ENCODE measurements around the gene ADAM12.

DNA sequence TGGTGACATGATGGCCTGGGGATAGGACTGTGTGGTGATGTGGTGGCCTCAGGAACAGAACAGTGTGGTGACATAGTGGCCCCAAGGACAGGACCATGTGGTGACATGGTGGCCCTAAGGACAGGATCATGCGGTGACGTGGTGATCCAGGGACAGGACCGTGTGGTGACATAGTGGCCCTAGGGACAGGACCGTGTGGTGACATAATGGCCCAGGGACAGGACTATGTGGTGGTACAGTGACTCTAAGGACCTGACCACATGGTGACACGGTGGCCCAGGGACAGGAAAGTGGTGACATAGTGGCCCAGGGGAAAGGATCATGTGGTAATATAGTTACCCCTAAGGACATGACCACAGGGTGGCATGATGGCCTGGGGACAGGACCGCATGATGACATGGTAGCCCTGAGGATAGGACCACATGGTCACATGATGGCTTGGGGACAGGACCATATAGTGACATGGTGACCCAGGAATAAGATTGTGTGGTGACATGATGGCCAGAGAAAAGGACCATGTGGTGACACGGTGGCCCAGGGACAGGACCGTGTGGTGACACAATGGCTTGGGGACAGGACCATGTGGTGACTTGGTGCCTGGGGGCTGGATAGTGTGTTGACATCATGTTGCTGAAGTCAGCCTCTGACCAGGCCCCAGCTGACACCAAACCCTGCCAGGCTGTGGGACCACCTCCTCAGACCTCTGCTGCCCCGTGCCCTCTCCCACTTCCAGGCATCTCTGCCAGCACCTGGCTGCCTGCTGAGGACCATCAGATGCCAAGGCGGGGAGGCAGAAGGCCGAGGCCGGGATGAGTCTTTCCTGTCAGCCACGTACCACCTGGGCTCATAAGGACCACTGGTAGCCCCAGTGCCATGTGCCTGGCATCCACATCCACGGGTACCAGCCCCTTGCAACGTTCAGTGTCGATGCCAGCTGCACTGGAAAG lies 99.5 kb downstream of the ADAM12 start:
- TF ChIP-seq, protein P1, sequence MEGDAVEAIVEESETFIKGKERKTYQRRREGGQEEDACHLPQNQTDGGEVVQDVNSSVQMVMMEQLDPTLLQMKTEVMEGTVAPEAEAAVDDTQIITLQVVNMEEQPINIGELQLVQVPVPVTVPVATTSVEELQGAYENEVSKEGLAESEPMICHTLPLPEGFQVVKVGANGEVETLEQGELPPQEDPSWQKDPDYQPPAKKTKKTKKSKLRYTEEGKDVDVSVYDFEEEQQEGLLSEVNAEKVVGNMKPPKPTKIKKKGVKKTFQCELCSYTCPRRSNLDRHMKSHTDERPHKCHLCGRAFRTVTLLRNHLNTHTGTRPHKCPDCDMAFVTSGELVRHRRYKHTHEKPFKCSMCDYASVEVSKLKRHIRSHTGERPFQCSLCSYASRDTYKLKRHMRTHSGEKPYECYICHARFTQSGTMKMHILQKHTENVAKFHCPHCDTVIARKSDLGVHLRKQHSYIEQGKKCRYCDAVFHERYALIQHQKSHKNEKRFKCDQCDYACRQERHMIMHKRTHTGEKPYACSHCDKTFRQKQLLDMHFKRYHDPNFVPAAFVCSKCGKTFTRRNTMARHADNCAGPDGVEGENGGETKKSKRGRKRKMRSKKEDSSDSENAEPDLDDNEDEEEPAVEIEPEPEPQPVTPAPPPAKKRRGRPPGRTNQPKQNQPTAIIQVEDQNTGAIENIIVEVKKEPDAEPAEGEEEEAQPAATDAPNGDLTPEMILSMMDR (IDR thresholded peaks at IDR 0.05; ENCODE audit: borderline replicate concordance, extremely low read depth, low read length, poor library complexity, severe bottlenecking), result no peak
- TF ChIP-seq EZH2 (IDR thresholded peaks at IDR 0.05; ENCODE audit: borderline replicate concordance, low read depth, low read length, severe bottlenecking), result no peak
